SHP77 (cell line): ENCODE data around the gene EPB41L4A.
A peak's percentile ranks its signal among the peaks of the same experiment; 100 is the strongest.
"Not testable (repeated sequence)": the region's sequence is repeated elsewhere in the genome, so short reads cannot be mapped to it uniquely, and the experiment has no call there.

Experiments used
- DNase-seq, 2 experiments: peaks; one replicate each; lab custom pipeline; 2025; lab: John Stamatoyannopoulos, UW

The EPB41L4A gene, protein sequence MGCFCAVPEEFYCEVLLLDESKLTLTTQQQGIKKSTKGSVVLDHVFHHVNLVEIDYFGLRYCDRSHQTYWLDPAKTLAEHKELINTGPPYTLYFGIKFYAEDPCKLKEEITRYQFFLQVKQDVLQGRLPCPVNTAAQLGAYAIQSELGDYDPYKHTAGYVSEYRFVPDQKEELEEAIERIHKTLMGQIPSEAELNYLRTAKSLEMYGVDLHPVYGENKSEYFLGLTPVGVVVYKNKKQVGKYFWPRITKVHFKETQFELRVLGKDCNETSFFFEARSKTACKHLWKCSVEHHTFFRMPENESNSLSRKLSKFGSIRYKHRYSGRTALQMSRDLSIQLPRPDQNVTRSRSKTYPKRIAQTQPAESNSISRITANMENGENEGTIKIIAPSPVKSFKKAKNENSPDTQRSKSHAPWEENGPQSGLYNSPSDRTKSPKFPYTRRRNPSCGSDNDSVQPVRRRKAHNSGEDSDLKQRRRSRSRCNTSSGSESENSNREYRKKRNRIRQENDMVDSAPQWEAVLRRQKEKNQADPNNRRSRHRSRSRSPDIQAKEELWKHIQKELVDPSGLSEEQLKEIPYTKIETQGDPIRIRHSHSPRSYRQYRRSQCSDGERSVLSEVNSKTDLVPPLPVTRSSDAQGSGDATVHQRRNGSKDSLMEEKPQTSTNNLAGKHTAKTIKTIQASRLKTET

DNA sequence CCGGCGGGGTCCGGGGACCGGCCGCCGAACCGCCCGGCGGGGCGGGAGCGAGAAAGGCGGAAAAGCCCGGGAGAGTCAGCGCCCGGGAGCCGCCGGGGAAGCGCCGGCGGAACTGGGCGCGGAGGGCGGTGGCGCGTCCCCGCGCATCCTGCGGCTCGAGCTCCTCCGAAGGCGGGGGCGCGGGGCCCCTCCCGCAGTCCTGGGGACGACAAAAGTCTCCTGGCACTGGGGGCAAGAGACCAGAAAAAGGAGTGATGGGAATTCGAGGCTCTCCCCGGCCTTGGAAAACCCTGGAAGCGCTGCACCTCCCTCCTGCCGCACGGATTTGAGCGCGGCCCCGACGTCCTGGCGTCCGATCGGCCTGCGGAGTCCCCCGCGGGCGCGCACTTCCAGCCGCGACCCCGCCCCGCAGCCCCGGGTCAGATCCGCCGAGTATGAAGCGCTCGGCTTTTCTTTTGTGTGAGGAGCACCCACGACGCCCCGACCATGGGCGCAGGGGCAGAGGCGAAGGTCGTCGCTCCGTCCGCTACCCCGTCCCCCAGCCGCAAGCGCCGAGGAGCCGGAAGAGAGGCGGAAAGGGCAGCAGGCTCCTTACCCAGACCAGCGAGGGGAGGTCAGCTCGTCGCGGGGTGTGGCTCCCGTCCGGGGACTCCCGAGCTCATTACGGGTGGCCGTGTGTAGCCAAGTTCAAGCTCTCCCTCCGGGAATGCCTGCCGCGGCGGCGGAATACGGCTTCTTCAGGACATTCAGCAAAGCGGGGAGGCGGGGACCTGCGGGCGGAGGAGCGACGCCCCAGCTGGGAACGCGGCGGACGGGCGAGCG, at the start of gene EPB41L4A:
Gene EPB41L4A, minus strand, starts transcription at position 114 of the 822 bp plus-strand sequence. CDS start 238 bp downstream, outside the sequence.
- DNase-seq, result no peak

DNA sequence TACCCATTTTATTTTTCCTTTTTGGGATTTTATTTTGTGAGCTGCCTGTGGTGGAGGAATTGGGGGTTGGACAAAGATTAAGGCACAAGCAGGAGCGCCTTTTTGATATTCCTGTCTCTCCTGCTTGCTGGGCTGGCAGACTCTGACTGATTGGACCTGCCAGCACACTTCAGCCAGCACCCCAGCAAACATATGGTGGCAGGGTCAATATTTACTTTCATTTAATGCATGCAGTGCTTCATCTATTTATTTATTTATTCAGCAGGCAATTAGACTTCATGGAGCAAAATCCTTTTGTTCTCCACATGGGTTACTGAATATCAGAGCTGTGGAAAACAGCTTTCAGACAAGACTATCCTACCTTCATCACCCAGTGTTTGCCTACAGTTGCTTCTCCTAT, 48.4 kb upstream of the EPB41L4A start:
- peak; percentile 23 to 43 for DNase-seq

DNA sequence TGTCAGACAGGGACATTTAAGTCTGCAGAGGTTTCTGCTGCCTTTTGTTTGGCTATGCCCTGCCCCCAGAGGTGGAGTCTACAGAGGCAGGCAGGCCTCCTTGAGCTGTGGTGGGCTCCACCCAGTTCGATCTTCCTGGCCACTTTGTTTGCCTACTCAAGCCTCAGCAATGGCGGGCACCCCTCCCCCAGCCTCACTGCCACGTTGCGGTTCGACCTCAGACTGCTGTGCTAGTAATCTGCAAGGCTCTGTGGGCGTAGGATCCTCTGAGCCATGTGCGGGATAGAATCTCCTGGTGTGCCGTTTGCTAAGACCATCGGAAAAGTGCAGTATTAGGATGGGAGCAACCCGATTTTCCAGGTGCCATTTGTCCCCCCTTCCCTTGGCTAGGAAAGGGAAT, 47.2 kb upstream of the EPB41L4A start:
- not testable (repeated sequence) for DNase-seq

DNA sequence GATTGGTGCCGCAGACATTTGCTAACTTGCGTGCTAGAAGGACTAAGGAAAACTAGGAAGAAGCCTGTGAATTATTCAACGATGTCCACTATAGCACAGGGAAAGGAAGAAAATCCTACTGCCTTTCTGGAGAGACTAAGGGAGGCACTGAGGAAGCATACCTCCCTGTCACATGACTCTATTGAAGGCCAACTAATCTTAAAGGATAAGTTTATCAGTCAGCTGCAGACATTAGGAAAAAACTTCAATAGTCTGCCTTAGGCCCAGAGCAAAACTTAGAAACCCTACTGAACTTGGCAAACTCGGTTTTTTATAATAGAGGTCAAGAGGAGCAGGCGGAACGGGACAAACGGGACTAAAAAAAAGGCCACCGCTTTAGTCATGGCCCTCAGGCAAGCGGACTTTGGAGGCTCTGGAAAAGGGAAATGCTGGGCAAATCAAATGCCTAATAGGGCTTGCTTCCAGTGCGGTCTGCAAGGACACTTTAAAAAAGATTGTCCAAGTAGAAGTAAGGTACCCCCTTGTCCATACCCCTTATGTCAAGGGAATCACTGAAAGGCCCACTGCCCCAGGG, 28.2 kb upstream of the EPB41L4A start:
- not testable (repeated sequence) for DNase-seq

DNA sequence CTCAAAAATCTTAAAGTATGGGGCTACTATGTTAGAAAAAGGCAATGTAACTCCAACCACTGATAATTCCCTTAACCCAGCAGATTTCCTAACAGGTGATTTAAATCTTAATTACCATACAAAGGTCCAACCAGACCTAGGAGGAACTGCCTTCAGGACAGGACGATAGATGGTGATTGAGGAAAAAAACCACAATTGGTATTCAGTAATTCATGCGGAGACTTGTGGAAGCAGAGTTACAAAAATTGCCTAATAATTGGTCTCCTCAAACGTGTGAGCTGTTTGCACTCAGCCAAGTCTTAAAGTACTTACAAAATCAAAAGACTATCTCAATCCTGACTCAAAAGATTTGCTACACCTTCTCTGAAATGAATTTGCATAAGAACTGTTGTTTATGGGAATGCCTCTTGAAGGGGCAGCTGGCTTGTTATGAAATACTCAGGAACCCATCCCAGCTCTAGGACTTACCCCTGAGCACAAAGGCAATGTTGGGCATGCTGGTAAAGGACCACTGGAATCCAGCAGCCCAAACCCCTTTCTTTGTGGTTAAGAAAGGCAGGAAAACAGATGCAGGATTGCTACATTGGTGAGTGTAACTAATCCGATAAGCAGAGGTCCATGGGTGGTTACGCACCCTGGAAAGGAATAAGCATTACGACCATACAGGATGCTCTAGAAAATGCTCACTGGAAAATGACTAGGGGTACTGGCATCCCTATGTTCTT, 26.7 kb upstream of the EPB41L4A start:
- DNase-seq, result no peak

DNA sequence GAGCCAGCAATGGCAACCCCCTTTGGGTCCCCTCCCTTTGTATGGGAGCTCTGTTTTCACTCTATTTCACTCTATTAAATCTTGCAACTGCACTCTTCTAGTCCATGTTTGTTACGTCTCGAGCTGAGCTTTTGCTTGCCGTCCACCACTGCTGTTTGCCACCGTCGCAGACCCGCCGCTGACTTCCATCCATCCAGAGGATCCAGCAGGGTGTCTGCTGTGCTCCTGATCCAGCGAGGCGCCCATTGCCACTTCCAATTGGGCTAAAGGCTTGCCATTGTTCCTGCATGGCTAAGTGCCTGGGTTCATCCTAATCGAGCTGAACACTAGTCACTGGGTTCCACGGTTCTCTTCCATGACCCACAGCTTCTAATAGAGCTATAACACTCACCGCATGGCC, 24.9 kb upstream of the EPB41L4A start:
- not testable (repeated sequence) for DNase-seq

DNA sequence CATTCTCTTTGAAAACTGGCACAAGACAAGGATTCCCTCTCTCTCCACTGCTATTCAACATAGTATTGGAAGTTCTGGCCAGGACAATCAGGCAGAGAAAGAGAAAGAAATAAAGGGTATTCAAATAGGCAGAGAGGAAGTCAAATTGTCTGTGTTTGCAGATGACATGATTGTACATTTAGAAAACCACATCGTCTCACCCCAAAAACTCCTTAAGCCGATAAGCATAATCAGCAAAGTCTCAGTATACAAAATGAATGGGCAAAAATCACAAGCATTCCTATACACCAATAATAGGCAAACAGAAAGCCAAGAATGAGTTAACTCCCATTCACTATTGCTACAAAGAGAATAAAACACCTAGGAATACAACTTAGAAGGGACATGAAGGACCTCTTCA, 21.0 kb upstream of the EPB41L4A start:
- no peak for DNase-seq

DNA sequence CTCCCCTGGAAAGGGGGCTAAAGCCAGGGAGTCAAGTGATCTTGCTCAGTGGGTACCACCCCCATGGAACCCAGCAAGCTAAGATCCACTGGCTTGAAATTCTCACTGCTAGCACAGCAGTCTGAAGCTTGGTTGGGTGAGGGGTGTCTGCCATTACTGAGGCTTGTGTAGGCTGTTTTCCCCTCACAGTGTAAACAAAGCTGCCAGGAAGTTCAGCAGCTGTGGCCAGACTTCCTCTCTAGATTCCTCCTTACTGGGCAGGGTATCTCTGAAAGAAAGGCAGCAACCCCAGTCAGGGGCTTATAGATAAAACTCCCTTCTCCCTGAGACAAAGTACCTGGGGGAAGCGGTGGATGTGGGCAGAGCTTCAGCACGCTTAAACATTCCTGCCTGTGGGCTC, 17.1 kb upstream of the EPB41L4A start:
- DNase-seq, result no peak

DNA sequence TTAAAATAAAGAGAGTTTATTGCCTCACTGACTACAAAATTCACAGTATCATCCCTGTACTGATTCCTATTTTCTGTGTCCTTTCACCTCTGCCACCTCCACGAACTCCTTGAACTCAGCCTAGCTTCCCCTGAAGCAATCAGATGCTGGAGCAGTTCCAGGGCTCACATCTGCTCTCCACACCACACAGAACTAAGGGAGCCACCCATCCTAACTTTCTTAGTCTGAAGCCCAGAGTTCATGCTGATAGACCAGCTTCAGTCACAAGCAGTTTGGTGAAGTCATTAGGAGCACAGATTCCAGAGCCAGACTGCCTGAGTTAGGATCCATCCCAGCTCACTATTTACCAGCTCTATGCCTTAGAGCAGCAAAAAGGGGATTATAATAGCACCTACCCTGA, 15.6 kb upstream of the EPB41L4A start:
- DNase-seq, result no peak

DNA sequence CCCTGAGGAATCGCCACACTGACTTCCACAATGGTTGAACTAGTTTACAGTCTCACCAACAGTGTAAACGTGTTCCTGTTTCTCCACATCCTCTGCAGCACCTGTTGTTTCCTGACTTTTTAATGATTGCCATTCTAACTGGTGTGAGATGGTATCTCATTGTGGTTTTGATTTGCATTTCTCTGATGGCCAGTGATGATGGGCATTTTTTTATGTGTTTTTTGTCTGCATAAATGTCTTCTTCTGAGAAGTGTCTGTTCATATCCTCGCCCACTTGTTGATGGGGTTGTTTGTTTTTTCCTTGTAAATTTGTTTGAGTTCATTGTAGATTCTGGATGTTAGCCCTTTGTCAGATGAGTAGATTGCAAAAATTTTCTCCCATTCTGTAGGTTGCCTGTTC, 7.1 kb upstream of the EPB41L4A start:
- DNase-seq, result not testable (repeated sequence)

DNA sequence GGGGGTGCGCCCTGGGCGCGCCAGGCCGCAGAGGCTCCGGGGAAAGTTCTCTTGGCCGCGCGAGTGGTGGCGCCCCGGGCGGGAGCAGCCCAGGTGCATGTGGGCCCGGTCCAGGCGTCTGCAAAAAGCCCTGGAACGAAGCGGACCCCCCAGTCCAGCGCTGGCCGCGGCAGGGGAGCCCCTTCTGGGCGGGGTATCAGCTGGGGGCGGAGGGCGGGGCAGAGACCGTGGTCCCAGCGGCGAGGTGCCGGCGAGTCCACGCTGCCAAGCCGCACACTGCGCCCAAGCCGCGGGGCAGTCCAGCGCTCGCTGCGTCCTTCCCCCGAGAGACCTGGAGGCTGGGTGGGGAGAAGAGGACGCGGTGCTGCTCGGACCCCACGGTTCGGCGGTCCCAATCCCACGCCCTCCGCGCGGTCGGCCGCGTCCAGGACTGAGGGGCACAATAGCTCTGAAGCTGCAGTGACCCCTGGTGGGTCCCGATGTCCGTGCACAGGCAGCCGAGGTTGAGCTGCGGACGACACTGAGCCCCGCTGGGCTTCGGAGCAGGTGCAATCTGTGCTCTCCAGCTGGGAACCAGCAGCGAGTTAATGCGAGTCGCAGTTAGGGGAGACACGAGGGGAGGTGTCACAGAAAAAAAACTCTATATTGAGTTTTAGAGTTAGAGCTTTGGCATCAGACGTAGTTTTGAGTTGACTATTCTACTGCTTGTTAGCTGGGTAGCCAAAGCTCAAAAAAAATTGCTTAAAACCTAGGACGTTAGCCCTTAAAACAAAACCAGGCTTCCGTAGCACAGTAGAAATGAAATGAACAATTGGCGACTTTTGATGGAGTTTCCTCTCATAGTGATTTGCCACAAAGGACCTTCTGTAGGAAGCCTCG, 1.1 kb upstream of the EPB41L4A start:
- peak; percentile 2 to 31 for DNase-seq

DNA sequence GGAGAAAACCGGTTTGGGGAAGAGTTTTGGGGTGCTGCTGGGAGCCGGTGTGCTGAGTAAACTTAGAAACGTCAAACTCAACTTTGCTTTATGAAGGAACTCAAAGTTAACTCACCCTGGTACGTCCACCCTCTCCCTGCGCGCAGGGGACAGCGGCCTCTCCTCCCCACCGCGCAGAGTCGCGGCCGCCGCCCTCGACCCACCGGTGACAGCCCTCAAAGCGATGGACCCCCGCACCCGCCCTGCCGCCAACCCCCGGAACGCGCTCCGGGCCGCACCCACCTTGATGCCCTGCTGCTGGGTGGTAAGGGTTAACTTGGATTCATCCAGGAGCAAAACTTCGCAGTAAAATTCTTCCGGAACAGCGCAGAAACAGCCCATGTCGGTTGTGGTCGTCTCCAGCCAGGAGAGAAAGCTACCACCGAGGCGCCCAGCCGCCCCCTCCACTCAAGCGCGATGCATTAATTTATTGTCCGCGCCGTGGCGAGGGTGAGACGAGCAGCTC, 366 bp downstream of the EPB41L4A start:
- DNase-seq, result no peak

DNA sequence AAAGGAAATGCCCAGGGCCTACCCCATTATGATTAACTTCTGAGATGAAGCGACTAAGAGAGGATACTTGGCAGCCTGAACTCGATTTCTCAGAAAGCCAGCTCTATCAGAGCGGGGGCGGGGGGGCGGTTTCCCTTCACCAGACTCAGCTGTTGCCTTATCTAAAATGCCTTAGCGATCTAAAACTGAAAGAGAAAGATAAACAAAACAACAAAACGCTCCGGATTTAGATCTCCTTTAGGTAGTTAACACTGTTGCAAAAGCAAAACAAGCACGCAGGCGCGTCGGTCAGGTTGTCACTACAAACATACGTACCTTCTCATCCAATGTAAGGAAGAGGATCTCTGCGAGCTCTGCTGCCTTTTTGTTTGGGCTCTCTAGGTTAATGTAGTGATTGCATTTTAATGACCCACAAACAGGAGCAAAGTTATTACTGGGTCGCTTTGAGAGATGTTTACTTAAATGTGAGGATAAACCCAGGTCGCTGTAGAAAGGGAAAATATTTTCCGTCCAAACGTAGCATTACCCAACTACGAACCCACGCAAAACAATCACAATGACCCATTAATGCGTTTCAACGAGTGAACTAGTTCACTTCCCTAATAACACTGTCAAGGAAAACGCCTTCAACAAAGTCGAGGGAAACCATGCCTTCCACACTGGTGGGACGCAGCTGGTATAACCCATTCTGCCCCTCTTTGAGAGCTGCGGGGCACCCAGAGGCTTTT, 982 bp downstream of the EPB41L4A start:
- DNase-seq, result no peak

DNA sequence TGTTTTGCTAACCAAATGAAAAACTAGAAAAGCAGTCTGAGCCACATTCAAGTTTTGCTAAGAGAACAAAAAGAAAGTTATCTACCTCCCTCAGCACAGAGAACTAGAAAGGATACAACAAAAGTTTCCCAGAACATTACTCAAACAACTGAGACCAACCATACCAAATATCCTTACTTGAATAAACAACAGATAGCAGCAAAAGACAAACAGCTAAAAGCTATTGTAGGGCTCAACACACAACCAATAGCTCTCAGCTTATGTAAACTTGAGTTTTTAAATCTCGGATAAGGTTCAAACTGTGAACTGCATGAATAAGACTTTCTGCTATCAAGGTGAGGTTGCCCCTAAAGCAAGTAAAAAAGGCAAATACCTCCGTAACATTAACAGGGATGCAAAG, 3.5 kb downstream of the EPB41L4A start:
- DNase-seq, result no peak

DNA sequence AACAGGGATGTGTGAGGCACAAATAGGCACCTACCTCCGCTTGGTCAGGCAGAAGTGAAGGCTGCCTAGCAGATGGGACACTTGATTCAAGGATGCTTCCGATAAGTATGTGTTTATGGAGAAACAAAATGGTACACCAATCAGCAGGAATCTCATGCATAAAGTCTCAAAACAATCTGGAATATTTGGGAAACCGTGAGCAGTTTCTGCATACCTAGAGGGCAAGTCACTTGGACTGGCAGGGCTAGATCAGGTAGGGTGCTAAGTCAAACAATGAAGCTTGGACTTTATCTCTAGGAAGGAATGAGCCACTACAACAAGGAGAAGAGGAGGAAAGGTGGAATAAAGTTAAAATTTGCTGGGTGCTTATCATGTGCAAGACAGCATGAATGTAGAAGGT, 5.5 kb downstream of the EPB41L4A start:
- no peak for DNase-seq

DNA sequence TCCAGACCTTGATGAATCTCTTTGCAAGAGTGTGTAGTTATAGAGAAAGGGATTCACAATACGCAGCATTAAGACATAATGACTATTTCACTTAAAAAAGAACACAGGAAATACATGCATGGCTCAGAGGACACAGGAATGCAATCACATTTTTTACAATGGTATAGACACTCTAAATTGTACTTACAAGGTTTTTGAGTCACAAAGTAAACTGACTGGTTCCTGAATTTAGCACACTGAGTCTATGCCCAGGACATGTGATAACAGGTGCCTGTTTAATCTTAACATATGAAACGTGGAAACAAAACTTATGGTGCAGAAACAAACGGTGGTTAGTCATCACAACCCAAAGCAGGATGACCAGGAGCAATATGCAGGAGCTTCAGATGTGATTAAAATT, 6.7 kb downstream of the EPB41L4A start:
- DNase-seq, result no peak

DNA sequence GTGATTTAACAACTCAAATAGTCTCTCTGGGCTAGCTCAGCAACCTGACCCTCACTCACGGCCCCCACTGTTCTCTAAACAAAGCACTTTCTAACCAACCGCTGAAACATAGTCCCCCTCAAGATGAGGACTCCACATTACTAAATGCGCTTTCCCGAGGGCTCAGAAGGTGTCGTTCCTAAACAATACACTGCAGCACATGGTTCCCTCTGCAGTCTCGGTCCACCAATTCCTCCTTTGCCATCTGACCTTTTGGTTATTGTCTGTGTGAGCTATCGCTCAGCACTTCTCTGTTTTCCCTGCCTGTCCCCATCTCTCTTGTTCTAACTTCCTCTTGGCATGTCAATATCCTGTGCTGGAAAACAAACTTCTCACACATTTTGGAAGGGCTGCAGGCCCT, 7.2 kb downstream of the EPB41L4A start:
- DNase-seq, result no peak

DNA sequence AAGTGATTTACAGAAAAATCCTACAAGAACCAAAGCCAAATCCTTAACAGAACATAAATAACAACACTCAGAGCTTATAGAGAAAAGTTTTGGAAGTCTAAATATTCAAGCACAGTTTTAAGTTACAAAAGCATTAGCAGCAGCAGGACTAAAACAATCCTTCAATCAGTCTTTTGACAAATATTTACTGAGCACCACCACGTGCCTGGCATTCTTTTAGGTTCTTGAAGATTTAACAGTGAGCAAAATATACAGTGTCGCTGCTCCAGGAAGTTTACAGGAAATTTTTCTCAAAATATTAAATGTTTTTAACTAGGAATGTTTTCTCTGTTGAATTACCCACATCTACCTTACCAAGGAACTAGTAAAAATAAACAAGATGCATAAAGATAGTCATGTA, 11.4 kb downstream of the EPB41L4A start:
- DNase-seq, result no peak

DNA sequence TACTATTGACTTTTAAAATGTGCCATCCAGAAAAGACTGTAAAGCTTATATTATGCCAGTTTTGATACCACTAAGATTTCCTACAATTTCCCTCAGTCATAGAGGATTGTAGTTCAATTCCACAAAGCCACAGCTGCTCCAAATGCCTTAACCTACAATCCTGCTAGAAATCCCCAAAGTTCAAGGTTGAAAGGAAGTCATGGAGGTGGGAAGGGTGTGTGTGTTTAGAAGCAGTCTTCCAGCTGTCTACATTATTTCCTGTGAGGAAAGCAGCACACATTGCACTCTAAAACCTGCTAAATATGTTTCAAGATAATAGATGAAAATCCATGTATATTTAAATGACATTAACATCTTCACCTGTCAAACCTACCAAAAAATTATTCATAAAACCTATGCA, 11.8 kb downstream of the EPB41L4A start:
- no peak for DNase-seq

DNA sequence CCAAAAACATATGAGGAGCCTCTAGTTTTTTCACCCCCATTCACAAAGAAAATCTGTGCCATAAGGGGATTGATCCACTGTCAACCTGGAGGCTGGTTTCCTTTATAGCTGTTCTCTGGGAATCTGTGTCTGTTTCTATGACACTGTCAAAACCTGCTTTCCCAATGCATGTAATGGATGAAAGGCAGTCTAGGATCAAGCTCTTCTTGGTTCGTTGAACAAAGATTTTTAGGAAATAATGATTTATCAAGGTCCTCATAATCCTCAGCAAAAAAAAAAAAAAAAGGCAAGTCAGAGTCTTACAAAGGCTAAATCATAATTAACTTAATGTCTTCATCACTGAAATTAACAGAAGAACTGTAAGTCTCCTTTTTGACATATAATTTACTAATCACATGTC, 16.0 kb downstream of the EPB41L4A start:
- DNase-seq, result no peak
